NCI-H460 (cell line): ENCODE results near the gene ST6GALNAC3. TPM values are rescaled to one million over a fixed set of nuclear protein-coding genes. Genes with fewer than 3 reads are reported as not detected.
"Not testable (repeated sequence)": the region's sequence is repeated elsewhere in the genome, so short reads cannot be mapped to it uniquely, and the experiment has no call there.

Experiments
- DNase-seq: peaks from one replicate; pipeline ENCODE4 v3.0.0-alpha.2; 2016; ENCODE audit warnings: low read depth; ENCODE audit errors: extremely low read depth
- total RNA-seq: library from RNA; depleted of rRNA; stranded (reverse); fragments of >200 nt; shearing (Covaris generic); gene quantifications from 2 replicates; pipeline ENCODE4 v1.2.3, GENCODE V29; 2014

ST6GALNAC3 gene
- total RNA-seq, 1 experiment from 2014 or later = 0.67 TPM

DNA sequence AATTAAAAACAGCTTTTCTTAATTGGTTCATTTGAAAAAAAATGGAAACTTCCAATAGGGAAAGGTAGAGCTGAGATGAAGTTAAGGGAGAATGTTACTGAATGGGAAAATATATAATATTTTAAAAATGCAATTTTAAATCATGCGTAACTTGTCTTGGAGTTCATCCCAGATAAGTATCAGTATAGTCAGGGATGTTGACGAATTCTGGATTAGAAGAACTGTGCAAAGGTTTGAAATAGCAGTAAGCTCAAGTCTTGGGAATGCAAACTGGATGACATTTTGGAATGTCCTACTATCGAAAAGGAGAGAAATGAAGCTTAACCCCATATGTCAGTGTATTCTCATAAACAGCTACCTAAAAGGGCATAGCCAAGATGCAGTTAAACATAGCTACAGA is 4.0 kb upstream of the ST6GALNAC3 start:
- DNase-seq = no peak

DNA sequence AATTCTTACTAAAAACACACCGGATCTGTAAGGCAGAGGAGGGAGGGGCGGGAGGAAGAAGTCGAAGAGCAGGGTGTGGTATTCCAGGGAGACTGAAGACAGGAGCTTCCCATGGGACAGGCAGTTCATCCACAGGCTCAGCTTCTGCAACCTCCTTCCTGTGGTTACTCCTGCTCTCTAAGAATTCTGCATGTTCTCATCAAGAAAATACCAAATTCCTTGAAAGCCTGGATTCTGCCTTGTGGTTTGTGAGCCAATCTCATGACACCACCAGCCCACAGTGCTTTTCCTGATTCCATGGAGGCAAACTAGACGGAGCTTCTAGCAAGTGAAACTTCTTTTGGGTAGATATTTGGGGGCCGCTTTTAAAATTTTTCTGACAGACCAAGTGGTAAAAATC is 1.1 kb upstream of the ST6GALNAC3 start:
- no peak for DNase-seq

DNA sequence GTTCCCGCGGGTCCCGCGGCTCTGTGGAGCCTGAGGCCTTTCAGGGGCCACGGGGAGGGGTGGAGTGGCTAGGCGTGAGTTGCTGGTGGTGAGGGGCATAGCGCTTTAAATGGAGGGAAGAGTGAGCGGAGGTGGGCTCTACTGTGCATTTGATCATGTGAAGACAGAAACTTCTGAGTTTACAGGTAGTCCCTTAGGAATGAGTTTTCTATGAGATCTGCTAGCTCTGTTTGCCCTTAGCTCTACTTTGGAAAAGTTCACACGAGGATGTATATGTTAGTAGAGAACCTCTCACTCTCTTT is 593 bp downstream of the ST6GALNAC3 start:
- no peak for DNase-seq

DNA sequence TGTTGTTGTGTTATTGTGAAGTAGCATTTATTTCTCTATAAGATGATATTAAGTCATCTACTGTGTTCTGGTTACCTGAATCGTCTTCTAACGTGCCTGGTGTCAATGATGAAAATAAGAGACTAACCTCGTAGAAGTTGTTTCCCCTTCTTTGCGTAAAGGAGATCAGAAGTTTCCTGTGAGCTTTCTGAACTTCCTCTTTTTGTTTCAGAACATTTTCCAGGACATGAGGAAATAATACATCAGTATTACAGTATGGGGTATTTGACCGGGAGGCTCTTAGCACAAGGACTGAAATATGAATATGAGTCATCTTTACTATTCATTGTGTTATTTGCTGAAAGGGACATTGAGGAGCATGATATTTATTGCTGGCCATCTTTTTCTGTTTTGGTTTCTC is 1.3 kb downstream of the ST6GALNAC3 start:
- no peak for DNase-seq

DNA sequence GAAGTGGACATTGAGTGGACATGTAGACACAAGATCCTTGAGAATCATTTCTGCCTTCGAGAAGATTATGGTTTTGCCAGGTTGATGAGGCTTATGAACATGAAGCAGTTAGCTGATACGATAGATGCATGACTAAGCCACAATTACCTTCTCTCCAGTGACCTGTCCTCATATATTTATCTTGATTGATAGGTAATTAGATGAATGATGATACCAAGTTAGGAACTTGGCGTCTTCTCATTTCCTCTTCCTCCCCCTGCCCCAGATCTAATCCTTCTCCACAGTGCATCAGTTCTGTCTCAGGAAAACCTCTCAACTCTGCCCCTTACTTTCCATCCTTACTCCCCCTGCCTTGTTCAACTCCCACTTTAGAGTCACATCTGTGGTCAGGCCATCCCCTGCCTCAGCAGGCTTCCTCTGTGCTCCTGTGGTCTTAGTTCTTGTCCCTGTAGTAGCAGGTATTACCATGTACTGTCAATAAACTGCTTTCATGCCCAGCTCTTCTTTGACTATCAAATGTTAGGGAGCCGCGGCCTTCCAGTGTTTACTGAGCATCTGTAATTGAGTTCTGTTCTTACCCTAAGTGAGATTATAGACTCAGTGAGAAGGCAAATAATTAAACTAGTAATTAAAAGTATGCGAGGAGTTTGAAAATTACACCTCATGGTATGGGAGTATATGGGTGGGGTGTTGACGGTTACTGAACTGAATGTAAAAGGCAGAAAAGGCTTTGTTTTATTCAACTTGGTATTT is 5.1 kb downstream of the ST6GALNAC3 start:
- DNase-seq = no peak

DNA sequence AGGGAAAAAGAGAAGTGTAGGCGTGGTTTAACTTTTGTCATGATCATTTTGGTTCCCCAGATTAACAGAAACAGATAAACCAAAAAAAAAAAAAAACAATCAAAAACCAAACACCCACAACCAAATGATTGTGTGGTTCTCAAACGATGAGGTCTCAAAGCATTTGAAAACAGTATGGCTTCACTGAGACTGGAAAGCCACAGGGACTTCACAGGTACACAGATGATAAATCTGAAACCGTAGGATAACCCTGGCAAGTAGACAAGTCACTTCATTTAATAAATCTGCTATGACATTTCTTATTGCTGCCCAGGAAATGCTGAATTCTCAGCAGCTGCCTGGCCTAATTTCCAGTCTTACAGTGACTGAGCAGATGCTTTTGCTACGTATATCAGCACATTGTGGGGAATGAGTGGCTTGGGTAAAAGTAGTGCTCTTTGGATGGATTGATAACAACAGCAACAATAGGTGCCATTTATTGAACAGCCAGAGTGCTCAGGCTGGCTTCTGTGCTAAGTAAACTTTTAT is 6.1 kb downstream of the ST6GALNAC3 start:
- no peak for DNase-seq

DNA sequence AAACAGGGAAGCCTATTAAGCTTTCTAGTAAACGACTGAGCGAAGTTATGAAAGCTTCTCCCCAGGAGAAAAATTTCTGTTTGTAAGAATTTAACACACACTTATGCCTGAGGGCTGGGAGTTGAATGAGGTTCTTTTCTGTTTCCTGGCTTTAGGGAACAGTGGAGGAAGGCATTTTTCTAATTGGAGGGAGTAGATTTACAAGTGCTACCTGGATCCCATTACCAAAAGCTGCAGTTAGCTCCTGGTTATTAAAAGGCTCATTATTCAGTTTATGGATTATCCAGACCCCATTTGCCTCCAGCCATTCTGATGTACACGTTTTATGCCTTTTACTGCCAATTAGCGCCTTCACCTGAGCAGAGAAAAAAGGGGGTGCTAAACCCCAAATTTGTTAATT is 7.5 kb downstream of the ST6GALNAC3 start:
- DNase-seq = no peak

DNA sequence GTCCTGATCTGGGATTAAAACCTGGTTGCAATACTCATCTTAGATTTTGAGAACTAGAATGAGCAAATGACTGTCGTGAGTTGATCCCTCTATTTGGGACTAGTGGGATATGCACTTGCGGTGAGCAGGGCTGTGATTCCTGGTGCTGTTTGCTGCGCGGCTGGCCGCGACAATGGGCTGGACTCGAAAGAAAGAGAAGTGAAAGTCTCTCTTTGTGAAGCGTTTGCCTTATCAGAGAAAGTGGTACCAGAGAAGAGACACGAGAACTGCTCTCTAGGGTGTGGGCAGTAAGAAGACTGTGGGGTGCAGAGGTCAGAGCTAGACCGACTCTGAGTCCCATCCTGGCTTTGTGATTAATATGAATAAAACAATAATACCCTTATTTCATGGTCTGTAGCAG is 8.6 kb downstream of the ST6GALNAC3 start:
- DNase-seq = no peak

DNA sequence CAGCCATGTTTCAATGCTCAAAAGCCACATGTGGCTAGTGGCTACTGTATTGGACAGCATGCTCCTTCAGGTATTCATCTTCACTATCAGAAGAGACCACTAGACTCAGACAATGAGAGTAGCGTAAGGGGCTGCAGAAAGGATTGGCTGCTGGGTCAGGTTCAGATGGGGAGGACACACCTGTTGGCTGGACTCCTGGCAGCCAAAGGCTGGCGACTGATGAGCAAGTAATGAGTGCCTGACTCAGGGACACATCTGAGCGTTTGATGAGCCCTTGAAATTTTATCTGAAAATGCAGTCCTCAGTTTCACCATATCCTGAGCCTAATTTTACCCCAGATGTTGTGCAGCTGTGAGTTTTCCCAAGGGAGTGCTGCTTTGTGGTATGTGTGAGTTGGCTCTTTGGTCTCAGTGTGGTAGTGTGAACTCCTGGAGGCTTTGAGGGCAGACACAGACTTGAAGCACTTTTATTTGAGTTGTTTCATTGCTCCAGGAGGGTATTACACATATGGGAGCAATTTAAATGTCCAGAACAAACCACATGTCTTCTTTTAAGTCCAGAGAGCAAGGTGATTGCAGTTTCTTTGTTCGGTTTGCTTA is 9.6 kb downstream of the ST6GALNAC3 start:
- DNase-seq = no peak

DNA sequence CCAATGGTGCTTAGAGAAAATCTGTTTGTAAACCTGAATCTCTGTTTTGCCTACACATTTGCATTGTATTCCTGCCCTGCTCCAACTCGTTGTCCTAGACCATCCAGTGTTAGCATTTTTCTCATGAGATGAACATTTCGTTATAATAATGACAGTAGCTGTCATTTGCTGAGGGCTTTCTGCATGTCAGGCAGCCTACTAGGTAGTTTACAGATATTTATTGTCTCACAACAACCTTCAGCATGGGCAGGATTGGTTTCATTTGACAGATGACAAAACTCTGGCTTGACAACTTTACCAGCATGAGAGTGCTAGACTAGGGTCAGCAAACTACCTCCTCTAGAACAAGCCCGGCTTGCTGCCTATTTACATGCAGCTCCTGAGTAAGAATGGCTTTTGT is 10.1 kb downstream of the ST6GALNAC3 start:
- DNase-seq = no peak

DNA sequence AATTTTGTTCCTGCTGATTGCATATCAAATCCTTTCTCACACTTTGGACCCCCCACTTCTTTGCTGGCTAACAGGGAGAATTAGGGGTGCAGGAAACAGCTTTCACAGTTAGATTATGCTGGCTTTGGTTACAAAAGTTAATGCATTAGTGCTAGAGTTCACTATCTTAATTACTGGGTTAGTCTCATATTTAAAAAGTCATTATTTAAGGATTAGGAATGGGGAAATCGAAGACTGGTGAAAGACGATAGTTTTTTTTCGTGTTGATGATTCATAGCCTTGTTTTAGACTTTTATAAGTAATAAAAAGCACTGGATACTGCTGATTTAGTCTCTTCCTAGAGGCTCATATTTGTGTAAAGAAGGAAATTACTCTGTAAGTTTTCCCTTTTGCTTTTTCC is 11.6 kb downstream of the ST6GALNAC3 start:
- no peak for DNase-seq

DNA sequence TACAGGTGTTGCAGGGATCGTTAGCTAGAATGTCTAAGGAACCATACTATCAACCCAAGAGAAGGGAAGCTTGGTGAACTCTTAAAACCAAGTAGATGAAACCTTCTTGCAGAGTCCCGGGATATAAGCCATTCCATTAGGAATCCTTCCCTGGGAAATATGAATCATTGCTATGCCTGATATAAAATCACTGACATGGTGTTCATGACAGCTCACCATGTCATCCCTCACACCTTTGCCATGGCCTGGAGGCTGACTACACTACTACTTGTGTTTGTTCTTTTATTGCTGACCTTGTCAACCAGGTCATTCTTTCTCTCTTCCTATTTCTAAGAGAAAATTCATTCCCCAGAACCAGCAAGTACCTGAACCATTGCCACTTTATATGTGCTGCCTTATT is 12.1 kb downstream of the ST6GALNAC3 start:
- no peak for DNase-seq

DNA sequence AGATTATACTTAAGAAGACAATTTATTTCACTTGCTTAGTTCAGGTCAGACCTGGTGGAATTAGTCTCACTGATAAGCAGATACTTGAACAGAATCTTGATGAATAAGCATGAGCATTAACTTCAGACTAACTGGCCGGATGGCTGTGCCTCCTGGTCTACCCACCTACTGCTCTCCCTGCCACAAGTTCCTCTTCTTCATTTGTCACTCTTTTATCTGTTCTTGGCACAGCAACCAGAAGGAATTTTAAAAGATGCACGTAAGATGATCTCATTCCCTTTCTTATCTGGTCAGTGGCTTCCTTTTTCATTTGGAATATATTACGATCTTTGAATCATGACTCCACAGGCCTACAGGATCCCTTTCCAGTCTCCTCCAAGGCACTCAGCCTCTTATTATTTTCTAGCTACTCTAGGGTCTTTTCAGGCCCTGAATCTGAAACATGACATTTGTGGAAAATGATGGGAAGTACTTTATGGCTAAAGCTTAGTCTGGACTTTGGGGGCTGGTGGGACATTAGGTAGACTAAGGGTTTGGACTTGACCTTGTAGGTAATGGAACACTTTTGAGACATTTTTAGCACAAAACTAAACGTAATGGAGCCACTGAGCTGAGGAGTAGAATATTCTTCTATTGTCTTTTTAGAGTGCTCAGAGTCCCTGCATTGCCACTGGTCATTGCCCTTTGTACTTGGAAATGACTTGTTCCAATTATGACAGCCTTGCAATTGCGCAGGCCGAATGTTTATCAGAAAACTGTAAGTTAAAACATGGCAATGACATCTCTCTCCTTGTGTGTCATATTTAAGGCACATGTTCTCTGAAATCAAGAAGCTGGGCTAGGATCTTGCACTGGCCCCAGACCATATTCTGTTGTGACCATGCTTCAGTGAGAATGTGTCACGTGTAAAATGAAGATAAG is 16.0 kb downstream of the ST6GALNAC3 start:
- no peak for DNase-seq

DNA sequence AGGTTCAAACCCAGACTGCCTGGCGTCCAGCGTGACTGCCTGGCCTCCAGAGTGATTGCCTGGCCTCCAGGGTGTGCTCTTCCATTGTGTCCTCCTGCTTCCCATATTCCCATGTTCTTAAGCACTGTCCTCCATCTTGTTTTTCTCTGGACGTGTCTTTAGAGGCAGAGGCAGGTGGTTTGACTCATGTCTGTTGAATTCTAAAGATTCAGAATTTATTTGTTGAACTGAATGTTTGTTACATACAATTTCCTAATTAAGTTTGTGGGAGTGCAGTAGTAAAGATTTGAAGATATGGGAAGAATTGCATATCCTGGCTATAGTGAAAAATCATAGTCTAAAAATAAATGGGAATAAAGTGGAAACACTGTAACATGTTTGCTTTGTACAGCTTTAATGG is 18.3 kb downstream of the ST6GALNAC3 start:
- no peak for DNase-seq

DNA sequence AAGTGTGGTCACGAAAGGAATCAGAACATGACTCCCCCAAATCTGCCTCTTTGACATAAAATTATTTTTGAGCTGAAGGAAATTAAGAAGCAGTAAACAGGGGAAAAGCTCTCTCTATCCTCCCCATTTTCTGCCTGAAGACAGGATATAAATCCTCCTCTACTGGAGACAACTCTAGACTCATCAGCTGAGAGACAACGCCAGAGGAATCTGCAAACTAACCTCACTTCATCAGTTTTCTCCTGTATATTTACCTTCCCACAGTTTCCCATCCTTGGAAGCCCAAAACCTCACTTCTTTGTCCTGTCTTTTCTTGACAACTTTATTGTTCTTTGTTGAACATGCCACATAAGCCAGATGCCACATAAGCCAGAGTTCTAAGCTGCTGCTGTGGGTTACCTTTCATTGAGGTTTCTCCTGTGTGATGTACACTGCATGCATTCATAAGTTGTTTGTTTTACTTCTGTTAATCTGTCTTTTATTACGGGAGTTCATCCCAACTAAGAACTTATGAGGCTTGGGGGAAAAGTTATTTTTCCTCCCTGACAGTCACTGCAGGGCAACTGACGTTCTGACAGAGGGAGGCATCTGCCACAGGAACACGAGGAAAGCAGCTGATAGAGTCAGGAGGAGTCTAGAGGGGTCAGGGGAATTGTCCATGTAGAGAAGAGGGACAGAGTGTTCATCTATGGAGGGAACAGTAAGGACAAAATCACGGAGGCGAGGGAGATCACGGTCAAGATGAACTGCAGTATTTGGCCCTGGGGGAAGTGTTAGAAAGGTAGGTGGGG is 19.2 kb downstream of the ST6GALNAC3 start:
- no peak for DNase-seq

DNA sequence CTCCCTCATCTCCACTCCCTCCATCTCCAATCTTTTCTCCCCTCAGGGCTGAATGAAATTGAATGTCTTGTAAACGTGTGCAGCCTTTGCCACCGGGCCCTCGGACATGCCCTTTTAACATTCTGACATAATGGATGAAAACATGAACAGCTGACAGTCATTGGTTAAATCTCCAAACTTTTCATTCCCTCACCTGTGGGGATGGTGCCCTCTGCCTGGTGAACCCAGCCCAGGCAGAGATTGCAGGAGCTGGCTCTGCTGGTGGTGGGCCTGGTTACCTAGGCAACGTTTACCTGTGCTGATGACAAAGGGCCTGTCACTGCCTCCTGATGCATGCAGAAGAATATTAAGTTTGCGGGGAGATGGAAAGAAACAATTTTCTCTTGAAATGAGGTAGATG is 21.3 kb downstream of the ST6GALNAC3 start:
- no peak for DNase-seq

DNA sequence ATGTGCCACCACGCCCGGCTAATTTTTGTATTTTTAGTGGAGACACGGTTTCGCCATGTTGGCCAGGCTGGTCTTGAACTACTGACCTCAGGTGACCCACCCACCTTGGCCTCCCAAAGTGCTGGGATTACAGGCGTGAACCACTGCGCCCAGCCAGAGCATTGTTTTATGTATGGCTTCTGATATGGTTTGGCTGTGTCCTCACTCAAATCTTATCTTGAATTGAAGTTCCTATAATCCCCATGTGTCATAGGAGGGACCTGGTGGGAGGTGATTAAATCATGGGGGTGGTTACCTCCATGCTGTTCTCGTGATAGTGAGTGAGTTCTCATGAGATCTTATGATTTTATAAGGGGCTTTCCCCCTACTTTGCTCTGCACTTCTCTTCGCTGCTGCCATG is 22.5 kb downstream of the ST6GALNAC3 start:
- DNase-seq = not testable (repeated sequence)

DNA sequence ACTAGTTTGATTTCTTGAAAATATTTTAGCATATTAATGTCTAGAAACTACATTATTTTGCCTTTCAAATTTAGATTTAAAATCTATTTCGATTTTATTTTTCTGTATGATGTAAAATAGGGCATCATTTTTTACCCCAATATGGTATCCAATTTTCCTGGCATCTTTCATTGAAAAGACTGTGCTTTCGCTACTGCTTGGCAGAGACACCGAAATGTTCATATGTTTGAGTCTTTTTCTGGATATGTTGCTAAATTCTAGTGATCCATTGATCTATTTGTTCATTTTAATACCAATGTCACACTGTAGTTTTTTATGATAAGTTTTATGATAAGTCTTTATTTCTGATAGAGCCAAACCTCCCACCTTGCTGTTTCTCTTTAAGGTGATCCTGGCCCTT is 24.3 kb downstream of the ST6GALNAC3 start:
- DNase-seq = no peak

DNA sequence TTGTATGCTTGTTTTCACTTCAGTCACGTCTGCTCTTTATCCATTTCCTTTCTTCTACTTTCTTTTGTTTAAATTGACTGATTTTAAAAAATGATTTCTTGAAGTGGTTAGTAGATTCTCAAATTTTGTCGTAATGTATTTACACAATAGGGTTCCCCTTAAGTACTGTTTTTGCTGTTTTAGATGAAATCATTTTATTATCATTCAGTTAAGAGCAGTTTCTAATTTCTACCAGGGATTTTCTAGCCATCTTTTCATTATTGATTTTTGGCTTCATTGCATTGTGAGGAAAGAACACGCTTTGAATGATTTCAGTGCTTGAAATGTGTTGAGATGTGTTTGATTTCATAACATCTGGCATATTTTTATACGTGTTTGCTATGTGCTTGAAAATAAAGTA is 27.0 kb downstream of the ST6GALNAC3 start:
- no peak for DNase-seq

DNA sequence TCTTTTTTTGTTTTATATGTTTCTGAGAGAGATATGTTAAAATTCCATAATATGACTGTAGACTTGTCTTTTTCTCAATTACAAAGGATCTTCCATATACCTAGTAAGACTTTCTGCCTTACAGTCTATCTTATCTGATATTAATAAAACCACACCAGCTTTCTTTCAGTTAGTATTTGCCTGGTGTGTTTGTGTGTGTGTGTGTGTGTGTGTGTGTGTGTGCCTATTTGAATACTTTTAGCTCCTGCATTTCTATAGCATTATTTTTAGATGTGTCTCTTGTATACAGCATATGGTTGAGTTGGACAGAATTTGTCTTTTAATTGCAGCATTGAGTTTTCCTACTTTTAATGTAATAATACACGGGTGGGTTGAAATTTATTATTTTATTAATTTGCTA is 27.5 kb downstream of the ST6GALNAC3 start:
- no peak for DNase-seq

DNA sequence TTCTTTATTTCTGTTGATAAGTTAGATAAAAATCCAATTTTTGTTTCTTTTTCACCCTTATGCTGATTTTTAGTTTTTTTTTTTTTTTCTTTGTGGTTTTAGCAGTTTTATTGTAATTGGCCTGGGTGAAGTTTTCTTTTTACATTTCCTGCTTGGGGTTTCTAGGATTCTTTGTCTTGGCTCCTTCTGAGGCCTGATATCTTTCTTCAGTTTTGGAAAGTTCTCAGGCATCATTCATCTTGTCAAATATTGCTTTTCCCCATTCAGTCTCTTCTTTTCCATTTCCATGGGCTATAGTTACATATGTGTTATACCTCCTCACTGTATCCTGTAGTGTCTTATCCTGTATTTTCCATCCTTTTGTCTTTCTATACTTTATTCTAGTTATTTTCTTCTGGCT is 28.5 kb downstream of the ST6GALNAC3 start:
- DNase-seq = no peak
